ENCODE results near the gene KLHL12. TPM values are rescaled to one million over a fixed set of nuclear protein-coding genes. Genes with fewer than 3 reads are reported as not detected.

The KLHL12 gene
- total and polyA plus RNA-seq, 2 of the 8 experiments (the other 6 are each of a cell fraction or from before 2014, with no cell fraction given), result 27.2 to 33.3 TPM

DNA sequence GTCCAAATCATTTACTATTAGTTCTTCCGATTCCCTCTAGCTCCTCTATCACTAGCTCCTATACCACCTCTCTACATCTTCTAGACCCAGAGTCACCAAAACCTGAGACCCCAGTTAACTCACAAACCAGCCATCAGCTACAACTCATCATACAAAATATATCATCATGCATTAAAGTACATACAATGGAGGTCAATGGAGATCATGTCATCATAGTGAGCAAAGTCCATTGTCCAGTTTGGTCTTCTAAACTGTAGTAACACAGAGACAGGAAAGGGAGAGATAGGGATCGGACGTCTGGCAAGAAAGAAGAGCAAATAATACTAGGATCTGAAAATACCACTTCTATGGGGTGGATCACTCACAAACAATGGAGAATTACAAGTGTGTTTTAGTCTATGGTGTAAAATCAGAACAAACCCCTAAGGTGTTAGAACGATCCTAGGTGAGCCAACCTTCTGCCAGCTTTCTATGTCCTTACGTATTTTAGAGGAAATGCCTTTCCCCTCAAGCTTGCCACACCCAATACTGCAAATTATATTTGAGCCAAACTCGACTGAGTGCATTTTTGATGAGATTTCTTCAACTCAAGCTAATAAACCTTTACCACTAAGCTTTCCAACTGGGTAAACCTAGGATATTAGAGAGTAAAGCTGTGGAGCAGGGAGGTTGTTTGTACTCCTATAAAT is 27.2 kb upstream of the KLHL12 start:
- no peak overlapping the region for H2AK5ac ChIP-seq (ENCODE audit: low read depth, low read length)
- DNase-seq (ENCODE audit: low read depth in 1 of 2, low spot score in 2 of 2) (no peak), FAIRE-seq (no peak)
- H3K36me3 ChIP-seq (ENCODE audit: control insufficient read depth in 2 of 4, insufficient read depth in 4 of 4, low read length in 3 of 4), result peaks cover 3 to 10% (median 7%) of the 10 kb centered on the region in 4 experiments; a peak in 4 of 8 replicates
- 88% methylated on average over 6 of the region's 6 CpGs; no CpG with 5 or more reads in 1 of the 2 experiments for WGBS, 2 experiments (ENCODE audit: extremely low coverage in 1 of 2, insufficient coverage in 1 of 2, insufficient read length in 1 of 2, insufficient replicate concordance in 2 of 2, low coverage in 1 of 2, low lambda C conversion rate in 2 of 2, missing lambda C conversion rate in 1 of 2)
- peaks cover 17 to 64% of the 10 kb centered on the region in 2 experiments for H3K79me2 ChIP-seq (ENCODE audit: control insufficient read depth in 1 of 2, insufficient read depth in 2 of 2, low read length in 2 of 2)
- no peak overlapping the region for H4K8ac ChIP-seq (ENCODE audit: extremely low read depth, insufficient read depth, low read length)
- no peak overlapping the region for H4K5ac ChIP-seq (ENCODE audit: insufficient read length, low read depth, low read length)
- no peak overlapping the region for H3K4ac ChIP-seq (replicated peaks; ENCODE audit: insufficient read length, low read depth, low read length)
- peaks cover 2% of the 10 kb centered on the region; the same call in 1 of the 2 replicates for H3K79me1 ChIP-seq (ENCODE audit: low read depth, low read length)
- no peak overlapping the region for H2BK15ac ChIP-seq (ENCODE audit: low read length)
- ChIA-PET POLR2A (ENCODE audit: partially characterized antibody) (interaction anchor here (0.6 to 1.8 kb wide), 6 partner anchors 8 to 473 kb away, joined by 3 to 6 read pairs (median 4); no protein-coding TSS in a partner anchor), CTCF (ENCODE audit: partially characterized antibody) (interaction anchor here (0.5 to 1.5 kb wide), 12 partner anchors 9 to 287 kb away, joined by 3 to 5 read pairs (median 4); no protein-coding TSS in a partner anchor)
- H2BK5ac ChIP-seq (ENCODE audit: low read depth, low read length), result no peak overlapping the region
- no peak overlapping the region for H2AFZ ChIP-seq (ENCODE audit: low read length)
- no peaks in the 10 kb centered on the region for H3K9me3 ChIP-seq (ENCODE audit: insufficient read depth in 2 of 2, low read depth in 1 of 2, low read length in 1 of 2)
- H3K9ac ChIP-seq (replicated peaks in 1 of 4; ENCODE audit: extremely low read depth in 1 of 4, low read depth in 3 of 4, low read length in 3 of 4), result no peak overlapping the region
- peaks cover 6% of the 10 kb centered on the region for H3K23me2 ChIP-seq (ENCODE audit: low read depth, low read length)
- no peak overlapping the region for H2BK12ac ChIP-seq (ENCODE audit: low read depth, low read length)
- no peak overlapping the region for H2BK20ac ChIP-seq (ENCODE audit: low read length)
- peaks cover 0 to 3% (median 0%) of the 10 kb centered on the region in 4 experiments; a peak in 1 of 7 replicates for H3K4me1 ChIP-seq (replicated peaks in 1 of 4; ENCODE audit: control insufficient read depth in 3 of 4, insufficient read depth in 4 of 4, low read length in 3 of 4)
- H3K4me2 ChIP-seq (ENCODE audit: insufficient read depth in 1 of 2, low read depth in 2 of 2, low read length in 2 of 2), result no peak overlapping the region
- TF ChIP-seq TEAD4 (IDR thresholded peaks at IDR 0.05; ENCODE audit: low read depth, low read length) (no peak), HDAC6 (IDR thresholded peaks at IDR 0.05; ENCODE audit: low read depth, low read length) (no peak), RNF2 (IDR thresholded peaks at IDR 0.05; ENCODE audit: borderline replicate concordance, low read depth, low read length, missing control alignments, poor library complexity, severe bottlenecking) (no peak), CBX8 (IDR thresholded peaks at IDR 0.05; ENCODE audit: borderline replicate concordance, low read depth, low read length) (no peak), NRF1 (IDR thresholded peaks at IDR 0.05; ENCODE audit: low read depth, low read length) (no peak), BRCA1 (IDR thresholded peaks at IDR 0.05; ENCODE audit: low read depth, low read length) (no peak)
- no peak overlapping the region for H3K14ac ChIP-seq (ENCODE audit: insufficient read length)
- H3K4me3 ChIP-seq (ENCODE audit: extremely low read depth in 1 of 4, insufficient read depth in 2 of 4, low read depth in 3 of 4, low read length in 4 of 4), result no peak overlapping the region
- no peaks in the 10 kb centered on the region for H3K27me3 ChIP-seq (replicated peaks in 1 of 4; ENCODE audit: control insufficient read depth in 3 of 4, extremely low read depth in 1 of 4, insufficient read depth in 3 of 4, low read length in 3 of 4)
- H3K27ac ChIP-seq (ENCODE audit: low read depth, low read length), result no peak overlapping the region
- no peak overlapping the region for H3K23ac ChIP-seq (ENCODE audit: insufficient read length)
- H3K56ac ChIP-seq (replicated peaks; ENCODE audit: insufficient read length, low read depth, low read length), result no peak overlapping the region
- H3K18ac ChIP-seq (ENCODE audit: extremely low read depth, low read length), result no peak overlapping the region
- H2BK120ac ChIP-seq (replicated peaks; ENCODE audit: low read depth, low read length), result no peak overlapping the region
- H4K20me1 ChIP-seq (replicated peaks in 1 of 2; ENCODE audit: control insufficient read depth in 1 of 2, insufficient read depth in 2 of 2, low read length in 2 of 2), result peaks cover 0 to 8% of the 10 kb centered on the region in 2 experiments
- no peak overlapping the region for H4K91ac ChIP-seq (replicated peaks; ENCODE audit: insufficient read length, low read length)
